SK-N-SH (cell line): Measurements from ENCODE around the gene FXYD5. TPM values are rescaled to one million over a fixed set of nuclear protein-coding genes. Genes with fewer than 3 reads are reported as not detected.

ENCODE experiments used
- CTCF ChIA-PET: fragments of 300-600, 350-600 bp; formaldehyde crosslinking; extraction: SDS; loops from one replicate; lab custom pipeline; 2021; lab: Yijun Ruan, JAX
- POLR2A ChIA-PET: fragments of 350-600 bp; sonication (Branson Sonifier 250); formaldehyde crosslinking; extraction: SDS; loops from one replicate; lab custom pipeline; 2020; ENCODE audit warnings: antibody characterized with exemption, inconsistent platforms; lab: Yijun Ruan, JAX
- DNase-seq: peaks from one replicate; pipeline ENCODE4 v3.0.0; 2012
- H2AFZ ChIP-seq: fragments of 200-600 bp; sonication (generic); 2 replicates; pipeline ENCODE4 v1.8.1; 2016; ENCODE audit warnings: antibody characterized with exemption, mild to moderate bottlenecking, low read depth
- H3F3A ChIP-seq: fragments of 200-600 bp; sonication (generic); replicated peaks from 2 replicates; pipeline ENCODE3; 2016; ENCODE audit warnings: antibody characterized with exemption, mild to moderate bottlenecking; ENCODE audit not compliant: insufficient read depth
- H3K27ac ChIP-seq, 2 experiments: fragments of 200-500 bp in 1 of 2; fragments of 200-600 bp in 1 of 2; sonication (Bioruptor generic) in 1 of 2; sonication (generic), shearing (Covaris generic) in 1 of 2; 2 replicates each; pipeline versions ENCODE4 v1.5.1 to v1.6.1; 2014 to 2016; ENCODE audit warnings: low read depth in 2 of 2, inconsistent platforms in 1 of 2, low read length in 1 of 2, mild to moderate bottlenecking in 1 of 2, mixed read lengths in 1 of 2
- H3K27me3 ChIP-seq: fragments of 200-600 bp; sonication (generic), shearing (Covaris generic); 2 replicates; pipeline ENCODE4 v1.6.1; 2016; ENCODE audit warnings: mixed run types; ENCODE audit not compliant: insufficient read depth
- H3K36me3 ChIP-seq, 2 experiments: fragments of 200-500 bp in 1 of 2; fragments of 200-600 bp in 1 of 2; sonication (Bioruptor generic) in 1 of 2; sonication (generic) in 1 of 2; replicated peaks in 1 of 2; 2 replicates each; pipeline versions ENCODE3 to v1.5.1; 2014 to 2016; ENCODE audit warnings: low read length in 1 of 2, mild to moderate bottlenecking in 1 of 2; ENCODE audit not compliant: insufficient read depth in 2 of 2, control insufficient read depth in 1 of 2
- H3K4me1 ChIP-seq, 2 experiments: fragments of 200-500 bp in 1 of 2; fragments of 200-600 bp in 1 of 2; sonication (Bioruptor generic) in 1 of 2; sonication (generic), shearing (Covaris generic) in 1 of 2; 2 replicates each; pipeline versions ENCODE4 v1.5.1 to v1.6.1; 2014 to 2016; ENCODE audit warnings: low read depth in 1 of 2, low read length in 1 of 2, mixed run types in 1 of 2; ENCODE audit not compliant: insufficient read depth in 2 of 2, control insufficient read depth in 1 of 2
- H3K4me2 ChIP-seq: fragments of 200-600 bp; sonication (generic), shearing (Covaris generic); 2 replicates; pipeline ENCODE4 v1.6.1; 2017; ENCODE audit warnings: mixed run types
- H3K4me3 ChIP-seq, 2 experiments: fragments of 200-500 bp in 1 of 2; fragments of 200-600 bp in 1 of 2; sonication (Bioruptor generic) in 1 of 2; sonication (generic), shearing (Covaris generic) in 1 of 2; 2 replicates each; pipeline versions ENCODE4 v1.5.1 to v1.8.1; 2014 to 2016; ENCODE audit warnings: low read depth in 2 of 2, inconsistent platforms in 1 of 2, low read length in 1 of 2, mild to moderate bottlenecking in 1 of 2, mixed read lengths in 1 of 2, moderate library complexity in 1 of 2
- H3K79me2 ChIP-seq: fragments of 200-600 bp; sonication (generic); 2 replicates; pipeline ENCODE4 v1.8.1; 2017; ENCODE audit warnings: mild to moderate bottlenecking; ENCODE audit not compliant: insufficient read depth
- H3K9ac ChIP-seq: fragments of 200-600 bp; sonication (generic); 2 replicates; pipeline ENCODE4 v1.6.1; 2017; ENCODE audit warnings: mixed run types
- H3K9me2 ChIP-seq: fragments of 200-600 bp; sonication (generic); 2 replicates; pipeline ENCODE4 v1.6.1; 2017; ENCODE audit warnings: mixed run types
- H3K9me3 ChIP-seq: fragments of 200-600 bp; sonication (generic); 2 replicates; pipeline ENCODE4 v1.6.1; 2017; ENCODE audit warnings: mixed run types, mild to moderate bottlenecking, moderate library complexity
- H4K20me1 ChIP-seq: fragments of 200-600 bp; sonication (generic); 2 replicates; pipeline ENCODE4 v1.6.1; 2017; ENCODE audit warnings: mild to moderate bottlenecking, mixed run types; ENCODE audit not compliant: insufficient read depth
- EZH2phosphoT487 ChIP-seq: fragments of 200-600 bp; sonication (generic); IDR thresholded peaks from 2 replicates; pipeline ENCODE4 v1.6.1; 2017; ENCODE audit warnings: low read depth, mixed run types, mild to moderate bottlenecking, antibody characterized with exemption, moderate library complexity, borderline replicate concordance
- MAX ChIP-seq: IDR thresholded peaks from 2 replicates; pipeline ENCODE4 v1.4.0; 2012; ENCODE audit warnings: low read depth
- MEF2A ChIP-seq: IDR thresholded peaks from 2 replicates; pipeline ENCODE4 v1.4.0; 2012; ENCODE audit warnings: low read depth, borderline replicate concordance
- NFIC ChIP-seq: IDR thresholded peaks from 2 replicates; pipeline ENCODE4 v1.4.0; 2012; ENCODE audit warnings: borderline replicate concordance
- NRF1 ChIP-seq: IDR thresholded peaks from 2 replicates; pipeline ENCODE4 v1.6.1; 2012; ENCODE audit warnings: low read depth, mild to moderate bottlenecking, low read length
- POLR2AphosphoS5 ChIP-seq: IDR thresholded peaks from 2 replicates; pipeline ENCODE4 v1.6.1; 2012; ENCODE audit warnings: low read depth, low read length
- USF1 ChIP-seq: IDR thresholded peaks from 2 replicates; pipeline ENCODE4 v1.4.0; 2012; ENCODE audit warnings: low read depth, borderline replicate concordance
- YY1 ChIP-seq: IDR thresholded peaks from 2 replicates; pipeline ENCODE4 v1.4.0; 2012; ENCODE audit warnings: low read depth, mild to moderate bottlenecking
- WGBS: methylation state at CpG from one replicate; pipeline ENCODE4 v1.1.6; 2017; ENCODE audit warnings: low lambda C conversion rate; 5-methylcytosine and 5-hydroxymethylcytosine counted together
- polyA plus RNA-seq, 3 experiments: library from polyadenylated mRNA; depleted of rRNA; stranded (reverse); fragments of >200 nt; gene quantifications; 2 replicates each; pipeline ENCODE4 v1.2.3, GENCODE V29; 2012
- TF ChIP-seq, protein P1 (sequence below): IDR thresholded peaks from 2 replicates; pipeline ENCODE4; 2012

The FXYD5 gene
- polyA plus RNA-seq, 1 of the 3 experiments (the other 2 are of a cell fraction): 195 TPM

DNA sequence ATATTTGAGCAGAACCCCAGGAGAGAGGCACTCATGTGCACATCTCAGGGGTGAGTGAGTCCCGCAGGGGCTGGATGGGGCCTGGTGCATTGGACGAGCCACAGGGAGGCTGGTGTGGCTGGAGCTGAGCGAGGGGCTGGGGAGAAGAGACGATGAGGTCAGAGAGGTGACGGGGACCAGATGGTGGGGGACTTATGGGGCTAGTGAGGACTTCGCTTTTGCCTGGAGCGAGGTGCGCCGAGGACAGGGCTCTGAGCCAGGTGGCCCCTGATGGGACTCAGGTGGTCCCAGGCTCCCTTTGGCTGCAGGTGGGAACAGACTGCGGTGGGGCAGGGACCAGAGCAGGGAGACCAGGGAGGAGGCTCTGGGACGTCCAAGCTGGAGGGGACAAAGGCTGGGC is 45.8 kb upstream of the FXYD5 start:
- DNase-seq: no peak
- TF ChIP-seq EZH2phosphoT487: no peak
- no peaks in the 10 kb centered on the region for H3K9me2 ChIP-seq
- H3K27ac ChIP-seq: no peak overlapping the region
- no peaks in the 10 kb centered on the region for H3K36me3 ChIP-seq
- no peaks in the 10 kb centered on the region for H3K9me3 ChIP-seq
- no peak overlapping the region for H3K9ac ChIP-seq
- POLR2A ChIA-PET: no interaction called here
- H2AFZ ChIP-seq: no peak overlapping the region
- 80% methylated on average over 10 of the region's 11 CpGs for WGBS
- H3K4me3 ChIP-seq: no peak overlapping the region
- no peaks in the 10 kb centered on the region for H4K20me1 ChIP-seq
- no peaks in the 10 kb centered on the region for H3K27me3 ChIP-seq
- CTCF ChIA-PET: interaction anchor here (1.1 kb wide), 1 partner anchor 42 kb away, joined by 5 read pairs; no protein-coding TSS in a partner anchor
- H3F3A ChIP-seq: peaks cover 4% of the 10 kb centered on the region
- no peak overlapping the region for H3K4me2 ChIP-seq
- H3K4me1 ChIP-seq: no peaks in the 10 kb centered on the region
- no peaks in the 10 kb centered on the region for H3K79me2 ChIP-seq

GRCh38 chr19:35109395-35110112 is 45.0 kb upstream of the FXYD5 start:
- no peaks in the 10 kb centered on the region for H3K36me3 ChIP-seq
- H3K9ac ChIP-seq: no peak overlapping the region

More at GRCh38 chr19:35109395-35110112, 45.0 kb upstream of the FXYD5 start:
- peaks cover 4% of the 10 kb centered on the region for H3F3A ChIP-seq
- no peak for TF ChIP-seq POLR2AphosphoS5
- no peak for TF ChIP-seq NRF1
- no peak for TF ChIP-seq YY1
- no peak for TF ChIP-seq NFIC
- TF ChIP-seq MEF2A: no peak
- TF ChIP-seq MAX: no peak
- TF ChIP-seq, protein P1, sequence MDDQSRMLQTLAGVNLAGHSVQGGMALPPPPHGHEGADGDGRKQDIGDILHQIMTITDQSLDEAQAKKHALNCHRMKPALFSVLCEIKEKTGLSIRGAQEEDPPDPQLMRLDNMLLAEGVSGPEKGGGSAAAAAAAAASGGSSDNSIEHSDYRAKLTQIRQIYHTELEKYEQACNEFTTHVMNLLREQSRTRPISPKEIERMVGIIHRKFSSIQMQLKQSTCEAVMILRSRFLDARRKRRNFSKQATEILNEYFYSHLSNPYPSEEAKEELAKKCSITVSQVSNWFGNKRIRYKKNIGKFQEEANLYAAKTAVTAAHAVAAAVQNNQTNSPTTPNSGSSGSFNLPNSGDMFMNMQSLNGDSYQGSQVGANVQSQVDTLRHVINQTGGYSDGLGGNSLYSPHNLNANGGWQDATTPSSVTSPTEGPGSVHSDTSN: no peak
- no peak for TF ChIP-seq USF1
- 66% methylated on average over 22 of the region's 22 CpGs for WGBS
- no peak overlapping the region for H3K4me3 ChIP-seq
- H4K20me1 ChIP-seq: no peaks in the 10 kb centered on the region
- no peaks in the 10 kb centered on the region for H3K9me3 ChIP-seq
- H3K4me1 ChIP-seq: no peaks in the 10 kb centered on the region; a peak in 1 of 4 replicates
- no peaks in the 10 kb centered on the region for H3K79me2 ChIP-seq
- CTCF ChIA-PET: no interaction called here
- no peak overlapping the region for H3K4me2 ChIP-seq
- POLR2A ChIA-PET: no interaction called here
- H3K27me3 ChIP-seq: no peaks in the 10 kb centered on the region
- no peak for DNase-seq
- no peak overlapping the region for H3K27ac ChIP-seq
- H3K9me2 ChIP-seq: no peaks in the 10 kb centered on the region
- H2AFZ ChIP-seq: no peak overlapping the region
